KMS-11 (cell line): Measurements from ENCODE around the gene IFI27L2.

Source experiments
- H2AFZ ChIP-seq: fragments of 200-600 bp; sonication (generic); 2 replicates; pipeline ENCODE4 v1.6.1; 2016; ENCODE audit warnings: antibody characterized with exemption, mixed run types, low read depth
- H3K27ac ChIP-seq: fragments of 200-600 bp; sonication (generic); 2 replicates; pipeline ENCODE4 v1.6.1; 2016; ENCODE audit warnings: mild to moderate bottlenecking, mixed run types
- H3K27me3 ChIP-seq: fragments of 200-600 bp; sonication (generic); 2 replicates; pipeline ENCODE4 v1.6.1; 2017; ENCODE audit warnings: mild to moderate bottlenecking, low read depth, mixed run types, moderate library complexity; ENCODE audit not compliant: insufficient read depth
- H3K36me3 ChIP-seq: fragments of 200-600 bp; sonication (generic); 2 replicates; pipeline ENCODE4 v1.6.1; 2017; ENCODE audit warnings: mild to moderate bottlenecking, mixed run types; ENCODE audit not compliant: insufficient read depth
- H3K4me1 ChIP-seq: fragments of 200-600 bp; sonication (generic); 2 replicates; pipeline ENCODE4 v1.6.1; 2016; ENCODE audit warnings: mild to moderate bottlenecking, low read depth, mixed run types; ENCODE audit not compliant: poor library complexity, severe bottlenecking
- H3K4me2 ChIP-seq: fragments of 200-600 bp; sonication (generic); 2 replicates; pipeline ENCODE4 v1.7.0; 2016; ENCODE audit warnings: mild to moderate bottlenecking, mixed run types
- H3K4me3 ChIP-seq: fragments of 200-600 bp; sonication (generic); IDR thresholded peaks from 2 replicates; pipeline ENCODE4 v1.6.1; 2017; ENCODE audit warnings: low read depth, low read length, mixed read lengths; ENCODE audit not compliant: insufficient read depth
- H3K79me2 ChIP-seq: fragments of 200-600 bp; sonication (generic); 2 replicates; pipeline ENCODE4 v1.6.1; 2016; ENCODE audit warnings: low read depth, mixed run types; ENCODE audit not compliant: insufficient read depth
- H3K9ac ChIP-seq: fragments of 200-600 bp; sonication (generic); 2 replicates; pipeline ENCODE4 v1.6.1; 2016; ENCODE audit warnings: mild to moderate bottlenecking, mixed run types
- H4K20me1 ChIP-seq: fragments of 200-600 bp; sonication (generic); 2 replicates; pipeline ENCODE4 v1.6.1; 2016; ENCODE audit warnings: mild to moderate bottlenecking, mixed run types; ENCODE audit not compliant: insufficient read depth
- CTCF ChIP-seq: fragments of 200-600 bp; sonication (generic); conservative IDR thresholded peaks from 2 replicates; pipeline ENCODE4 v1.6.1; 2017; ENCODE audit warnings: low read depth, mild to moderate bottlenecking, antibody characterized with exemption, low read length, moderate library complexity, mixed read lengths

The IFI27L2 gene

GRCh38 chr14:94110552-94111181, 18.7 kb downstream of the IFI27L2 start, which contains the start of gene IFI27:
Gene IFI27 (plus strand): TSS chr14:94110736.
- H3K4me3 ChIP-seq = no peak within 1 kb of the TSS
- H3K27ac ChIP-seq = no peak within 1 kb of the TSS
- H3K79me2 ChIP-seq = no peaks in the 10 kb centered on the region
- no peak within 1 kb of the TSS for H2AFZ ChIP-seq
- no peak within 1 kb of the TSS for H3K4me2 ChIP-seq
- H3K9ac ChIP-seq = no peak within 1 kb of the TSS
- no peaks in the 10 kb centered on the region for H3K27me3 ChIP-seq
- H3K36me3 ChIP-seq = no peaks in the 10 kb centered on the region
- no peak for TF ChIP-seq CTCF
- no peaks in the 10 kb centered on the region for H4K20me1 ChIP-seq
- no peaks in the 10 kb centered on the region for H3K4me1 ChIP-seq

- H3K4me3 ChIP-seq = no peak overlapping the region
- no peak for TF ChIP-seq CTCF
- no peaks in the 10 kb centered on the region for H4K20me1 ChIP-seq
- H3K79me2 ChIP-seq = no peaks in the 10 kb centered on the region
- H3K4me1 ChIP-seq = no peaks in the 10 kb centered on the region
- no peak overlapping the region for H3K9ac ChIP-seq
- H3K27me3 ChIP-seq = no peaks in the 10 kb centered on the region
- H2AFZ ChIP-seq = no peak overlapping the region
- H3K4me2 ChIP-seq = no peak overlapping the region
- no peaks in the 10 kb centered on the region for H3K36me3 ChIP-seq
- no peak overlapping the region for H3K27ac ChIP-seq
Observed at GRCh38 chr14:94109915-94110250, 19.5 kb downstream of the IFI27L2 start.

- Histone ChIP-seq H3K4me3 (no peak overlapping the region), H3K4me2 (no peak overlapping the region), H3K36me3 (no peaks in the 10 kb centered on the region), H2AFZ (no peak overlapping the region), H3K4me1 (no peaks in the 10 kb centered on the region), H3K27me3 (no peaks in the 10 kb centered on the region), H3K79me2 (no peaks in the 10 kb centered on the region), H3K27ac (no peak overlapping the region), H4K20me1 (no peaks in the 10 kb centered on the region), H3K9ac (no peak overlapping the region)
- TF ChIP-seq CTCF = no peak
Observed at GRCh38 chr14:94104731-94105130, 24.7 kb downstream of the IFI27L2 start.

GRCh38 chr14:94103554-94104150, 25.8 kb downstream of the IFI27L2 start:
- H3K4me3 ChIP-seq = no peak overlapping the region
- H3K79me2 ChIP-seq = no peaks in the 10 kb centered on the region
- H3K4me2 ChIP-seq = no peak overlapping the region
- no peaks in the 10 kb centered on the region for H4K20me1 ChIP-seq
- H3K27ac ChIP-seq = no peak overlapping the region
- no peak for TF ChIP-seq CTCF
- no peaks in the 10 kb centered on the region for H3K36me3 ChIP-seq
- no peak overlapping the region for H2AFZ ChIP-seq
- H3K9ac ChIP-seq = no peak overlapping the region
- no peaks in the 10 kb centered on the region for H3K4me1 ChIP-seq
- no peaks in the 10 kb centered on the region for H3K27me3 ChIP-seq
